Stimulated activated memory B cell treated with anti-CD40 and anti-IgM and Interleukin-4, amounts not matched to agents 10 μg/mL and 1 μg/mL and 100 μg/mL, for 72 hours (primary cell): ENCODE data around the gene IQGAP2.

Source experiments
- ATAC-seq: fragments of 150-1000 bp; cut with Tn5 transposase; 2 replicates; pipeline ENCODE4 v1.10.0; 2021
- H3K27ac Mint-ChIP-seq: one replicate; pipeline ENCODE4 v1.8.0; 2022; ENCODE audit warnings: mild to moderate bottlenecking, mixed read lengths
- H3K27me3 Mint-ChIP-seq: one replicate; pipeline ENCODE4 v1.8.0; 2022; ENCODE audit warnings: mixed read lengths
- H3K36me3 Mint-ChIP-seq: one replicate; pipeline ENCODE4 v1.8.0; 2022; ENCODE audit warnings: mixed read lengths
- H3K4me1 Mint-ChIP-seq: one replicate; pipeline ENCODE4 v1.8.0; 2022; ENCODE audit warnings: mixed read lengths
- H3K4me3 Mint-ChIP-seq: one replicate; pipeline ENCODE4 v1.8.0; 2022; ENCODE audit warnings: mild to moderate bottlenecking, moderate library complexity, mixed read lengths
- H3K9me3 Mint-ChIP-seq: one replicate; pipeline ENCODE4 v1.8.0; 2022; ENCODE audit warnings: mixed read lengths

The IQGAP2 gene

GRCh38 chr5:76579166-76579937, 176.3 kb downstream of the IQGAP2 start:
- Mint-ChIP-seq H3K9me3 (no peaks in the 10 kb centered on the region), H3K27me3 (no peaks in the 10 kb centered on the region), H3K36me3 (no peaks in the 10 kb centered on the region), H3K4me1 (peaks cover 6% of the 10 kb centered on the region), H3K4me3 (no peak overlapping the region), H3K27ac (no peak overlapping the region)
- ATAC-seq: no peak

DNA sequence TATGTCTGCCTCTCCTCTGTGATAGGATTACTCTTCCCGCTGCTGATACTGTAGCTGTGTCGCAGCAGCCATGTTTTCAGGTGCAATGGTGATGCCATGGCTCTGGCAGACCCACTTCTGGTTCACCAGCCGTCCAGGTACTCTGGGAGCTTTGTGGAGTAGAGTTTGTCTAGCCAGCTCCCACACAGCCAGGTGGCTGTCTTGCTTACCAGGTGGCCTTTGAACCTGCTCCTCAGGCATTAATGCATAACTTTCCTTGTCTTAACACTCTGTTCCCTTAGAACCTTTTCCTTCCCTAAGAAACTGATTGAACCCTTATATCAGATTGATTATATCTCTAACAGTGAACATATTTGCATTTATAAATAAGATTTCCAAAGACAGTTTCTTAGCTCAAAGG, 177.9 kb downstream of the IQGAP2 start:
- peak overlapping the region; percentile 36 for H3K27ac Mint-ChIP-seq
- no peaks in the 10 kb centered on the region for H3K9me3 Mint-ChIP-seq
- no peaks in the 10 kb centered on the region for H3K36me3 Mint-ChIP-seq
- H3K27me3 Mint-ChIP-seq: no peaks in the 10 kb centered on the region
- H3K4me1 Mint-ChIP-seq: peaks cover 6% of the 10 kb centered on the region
- no peak overlapping the region for H3K4me3 Mint-ChIP-seq
- ATAC-seq: no peak

GRCh38 chr5:76582230-76583162, 179.4 kb downstream of the IQGAP2 start:
- Mint-ChIP-seq H3K4me3 (no peak overlapping the region), H3K27ac (no peak overlapping the region), H3K9me3 (no peaks in the 10 kb centered on the region), H3K36me3 (no peaks in the 10 kb centered on the region), H3K4me1 (peaks cover 6% of the 10 kb centered on the region), H3K27me3 (no peaks in the 10 kb centered on the region)
- peak; percentile 90 for ATAC-seq

DNA sequence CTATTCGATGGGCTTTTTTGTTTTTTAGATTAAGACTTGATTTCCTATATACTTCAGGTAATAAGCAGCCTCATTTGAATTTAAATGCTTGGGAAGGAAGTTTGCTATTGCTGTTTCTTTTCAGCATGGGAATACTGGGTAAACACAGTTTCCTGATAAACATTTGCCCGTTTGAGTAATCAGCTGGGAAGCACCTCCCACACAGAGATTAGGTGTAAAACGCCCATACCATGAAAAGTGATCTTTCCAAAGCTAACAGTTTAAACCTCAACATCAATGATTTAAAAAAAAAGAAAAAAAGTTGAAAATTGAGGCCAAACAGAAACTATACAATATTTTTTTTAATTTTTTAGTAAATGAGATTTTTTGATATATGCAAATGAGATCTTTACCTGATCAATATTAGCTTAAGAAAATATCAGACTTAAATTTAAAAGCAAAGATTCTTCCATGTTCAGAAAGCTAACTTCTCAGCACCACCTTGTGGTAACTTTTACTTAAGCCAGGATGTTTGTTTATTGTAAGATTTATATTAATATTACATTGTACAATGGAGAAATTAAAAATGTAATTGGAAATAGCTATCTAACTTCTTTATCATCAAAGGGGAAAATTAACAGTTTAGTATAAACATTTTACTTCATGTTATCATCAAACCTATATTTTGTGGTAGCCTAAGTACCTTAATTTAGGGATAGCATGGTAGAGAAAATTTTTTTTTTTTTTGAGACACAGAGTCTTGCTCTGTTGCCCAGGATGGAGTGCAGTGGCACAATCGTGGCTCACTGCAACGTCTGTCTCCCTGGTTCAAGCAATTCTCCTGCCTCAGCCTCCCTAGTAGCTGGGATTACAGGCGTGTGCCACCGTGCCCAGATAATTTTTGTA, 180.3 kb downstream of the IQGAP2 start:
- Mint-ChIP-seq H3K4me1 (peaks cover 6% of the 10 kb centered on the region), H3K36me3 (no peaks in the 10 kb centered on the region), H3K27me3 (no peaks in the 10 kb centered on the region), H3K27ac (no peak overlapping the region), H3K9me3 (no peaks in the 10 kb centered on the region), H3K4me3 (no peak overlapping the region)
- ATAC-seq: no peak

DNA sequence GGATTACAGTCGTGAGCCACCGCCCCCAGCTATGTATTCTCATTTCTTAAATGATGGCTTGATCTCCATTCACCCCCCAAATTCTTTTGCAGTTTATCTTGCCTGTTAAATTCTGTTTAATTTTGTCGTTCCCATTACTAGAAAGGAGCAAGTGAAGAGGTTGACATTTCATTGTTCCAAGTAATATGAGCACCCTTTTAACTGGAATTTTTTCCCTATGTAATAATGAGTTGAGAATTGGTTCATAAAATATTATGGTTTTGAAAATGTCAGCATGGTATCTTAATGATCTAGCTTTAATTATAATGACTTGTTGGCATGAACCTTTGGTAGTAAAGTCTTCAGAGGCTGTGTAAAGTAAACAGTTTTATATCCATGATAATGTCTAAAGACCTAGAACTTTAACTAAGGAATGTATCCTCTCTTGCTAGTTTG, 182.7 kb downstream of the IQGAP2 start:
- Mint-ChIP-seq H3K27ac (no peak overlapping the region), H3K4me3 (no peak overlapping the region), H3K27me3 (no peaks in the 10 kb centered on the region), H3K9me3 (no peaks in the 10 kb centered on the region), H3K36me3 (no peaks in the 10 kb centered on the region), H3K4me1 (peaks cover 6% of the 10 kb centered on the region)
- no peak for ATAC-seq

DNA sequence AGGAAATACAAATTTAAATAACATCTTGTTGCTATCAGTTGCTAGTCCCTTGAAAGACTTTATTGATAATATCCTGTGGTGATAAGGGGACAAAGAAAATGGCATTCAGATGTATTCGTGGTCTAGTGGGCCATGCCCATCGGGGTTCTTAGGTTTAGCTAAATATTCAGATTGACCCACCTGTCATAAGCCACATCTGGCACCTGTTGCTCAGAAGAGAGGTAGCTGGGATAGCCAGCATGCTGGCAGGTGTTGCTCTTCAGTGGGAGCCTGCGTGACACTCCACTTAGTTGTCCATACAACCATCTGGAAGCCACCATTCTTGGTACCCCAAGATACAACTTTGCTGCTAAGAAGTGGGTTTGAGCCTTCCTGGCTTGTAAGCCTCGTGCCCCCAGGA, 183.4 kb downstream of the IQGAP2 start:
- Mint-ChIP-seq H3K4me1 (peaks cover 6% of the 10 kb centered on the region), H3K27me3 (no peaks in the 10 kb centered on the region), H3K4me3 (no peak overlapping the region), H3K9me3 (no peaks in the 10 kb centered on the region), H3K36me3 (no peaks in the 10 kb centered on the region), H3K27ac (no peak overlapping the region)
- ATAC-seq: no peak

DNA sequence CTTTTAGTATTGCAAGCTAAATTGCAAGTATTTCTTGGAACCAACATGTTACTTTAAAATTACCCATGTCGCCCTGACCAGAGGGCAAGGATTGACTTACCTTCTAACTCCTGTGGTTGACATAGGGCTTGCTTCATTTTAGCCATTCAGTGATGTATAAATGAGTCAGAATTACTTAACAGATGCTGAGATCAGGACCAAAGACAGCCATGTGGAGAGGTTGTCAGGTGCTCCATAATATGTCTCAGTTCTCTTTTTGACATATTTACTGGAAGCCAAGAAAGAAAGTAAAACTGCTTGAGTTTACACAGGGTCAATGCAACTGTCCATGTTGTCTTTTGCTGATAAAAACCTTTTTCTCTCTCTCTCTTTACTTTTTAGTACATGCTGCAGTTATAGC, 186.9 kb downstream of the IQGAP2 start:
- Mint-ChIP-seq H3K36me3 (no peaks in the 10 kb centered on the region), H3K4me3 (no peak overlapping the region), H3K9me3 (no peaks in the 10 kb centered on the region), H3K27ac (no peak overlapping the region), H3K27me3 (no peaks in the 10 kb centered on the region), H3K4me1 (no peaks in the 10 kb centered on the region)
- peak; percentile 68 for ATAC-seq

GRCh38 chr5:76591366-76591765, 188.3 kb downstream of the IQGAP2 start:
- no peaks in the 10 kb centered on the region for H3K4me1 Mint-ChIP-seq
- no peak overlapping the region for H3K27ac Mint-ChIP-seq
- no peaks in the 10 kb centered on the region for H3K27me3 Mint-ChIP-seq
- H3K9me3 Mint-ChIP-seq: no peaks in the 10 kb centered on the region
- no peaks in the 10 kb centered on the region for H3K36me3 Mint-ChIP-seq
- no peak for ATAC-seq
- no peak overlapping the region for H3K4me3 Mint-ChIP-seq

- Mint-ChIP-seq H3K36me3 (no peaks in the 10 kb centered on the region), H3K9me3 (no peaks in the 10 kb centered on the region), H3K27ac (no peak overlapping the region), H3K4me3 (no peak overlapping the region), H3K4me1 (no peaks in the 10 kb centered on the region), H3K27me3 (no peaks in the 10 kb centered on the region)
- ATAC-seq: no peak
These were observed 189.6 kb downstream of the IQGAP2 start for GRCh38 chr5:76592692-76593091.

DNA sequence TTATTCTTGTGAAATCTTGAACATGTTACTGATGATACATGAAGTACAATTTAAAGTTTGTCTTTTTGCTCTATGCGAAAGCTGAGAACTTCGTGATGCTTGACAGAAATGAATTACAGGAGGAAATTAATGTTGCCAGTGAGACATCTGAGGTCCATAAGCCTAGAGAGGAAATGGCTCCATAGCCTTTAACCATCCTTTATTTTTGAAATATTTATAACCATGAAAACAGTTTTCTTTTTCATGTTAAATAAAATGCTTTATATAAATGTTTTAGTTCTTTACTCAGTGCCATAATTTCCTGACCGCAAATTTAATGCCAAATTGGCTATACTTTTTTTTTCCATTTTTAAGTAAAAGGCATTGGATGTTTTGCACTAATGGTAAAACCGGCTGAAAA, 191.0 kb downstream of the IQGAP2 start:
- Mint-ChIP-seq H3K4me3 (no peak overlapping the region), H3K4me1 (no peaks in the 10 kb centered on the region), H3K9me3 (no peaks in the 10 kb centered on the region), H3K36me3 (no peaks in the 10 kb centered on the region), H3K27me3 (no peaks in the 10 kb centered on the region), H3K27ac (no peak overlapping the region)
- ATAC-seq: no peak

GRCh38 chr5:76595755-76596481, 192.8 kb downstream of the IQGAP2 start:
- H3K27ac Mint-ChIP-seq: no peak overlapping the region
- ATAC-seq: no peak
- H3K27me3 Mint-ChIP-seq: no peaks in the 10 kb centered on the region
- H3K9me3 Mint-ChIP-seq: no peaks in the 10 kb centered on the region
- no peak overlapping the region for H3K4me3 Mint-ChIP-seq
- no peaks in the 10 kb centered on the region for H3K4me1 Mint-ChIP-seq
- H3K36me3 Mint-ChIP-seq: no peaks in the 10 kb centered on the region

- no peaks in the 10 kb centered on the region for H3K27me3 Mint-ChIP-seq
- H3K4me1 Mint-ChIP-seq: no peaks in the 10 kb centered on the region
- H3K27ac Mint-ChIP-seq: no peak overlapping the region
- no peaks in the 10 kb centered on the region for H3K9me3 Mint-ChIP-seq
- H3K36me3 Mint-ChIP-seq: no peaks in the 10 kb centered on the region
- no peak overlapping the region for H3K4me3 Mint-ChIP-seq
- no peak for ATAC-seq
These were observed 195.4 kb downstream of the IQGAP2 start for GRCh38 chr5:76598531-76598930.

DNA sequence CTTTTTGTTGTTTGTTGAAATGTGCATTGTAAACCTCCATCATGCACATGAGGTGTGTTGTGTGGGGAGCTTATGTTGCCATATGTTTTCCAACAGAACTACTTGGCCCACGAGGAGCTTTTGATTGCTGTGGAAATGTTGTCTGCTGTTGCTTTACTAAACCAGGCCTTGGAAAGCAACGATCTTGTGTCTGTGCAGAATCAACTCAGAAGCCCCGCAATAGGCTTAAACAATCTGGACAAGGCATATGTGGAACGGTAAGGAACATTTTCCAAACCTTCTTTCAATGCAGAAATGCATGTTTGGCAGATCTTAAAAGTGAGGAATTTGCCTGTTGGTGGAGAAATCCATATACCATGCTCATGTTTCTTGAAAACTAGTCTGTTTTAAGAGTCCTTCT, 197.6 kb downstream of the IQGAP2 start:
- Mint-ChIP-seq H3K9me3 (no peaks in the 10 kb centered on the region), H3K4me3 (no peak overlapping the region), H3K27me3 (no peaks in the 10 kb centered on the region), H3K4me1 (no peaks in the 10 kb centered on the region), H3K36me3 (no peaks in the 10 kb centered on the region), H3K27ac (no peak overlapping the region)
- ATAC-seq: no peak

DNA sequence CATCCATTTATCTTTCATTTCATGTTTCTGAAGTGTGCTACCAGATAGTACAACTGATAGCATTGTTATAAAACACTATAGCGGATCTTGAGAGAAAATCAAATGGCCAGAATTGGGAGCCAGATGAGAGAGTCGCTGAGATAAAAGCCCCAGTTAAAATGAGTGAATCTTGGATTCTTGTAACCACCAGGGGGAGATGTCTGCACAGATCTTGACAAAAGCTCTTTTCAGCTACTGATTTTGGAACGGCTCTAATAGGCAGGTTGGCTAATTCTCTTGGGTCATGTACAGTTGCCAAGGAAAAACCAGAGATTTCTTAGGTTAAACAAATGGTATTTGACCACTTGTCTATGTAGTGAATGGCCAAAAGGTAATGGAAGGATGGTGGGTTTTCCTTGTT, 198.4 kb downstream of the IQGAP2 start:
- H3K4me1 Mint-ChIP-seq: no peaks in the 10 kb centered on the region
- no peaks in the 10 kb centered on the region for H3K9me3 Mint-ChIP-seq
- H3K4me3 Mint-ChIP-seq: no peak overlapping the region
- no peaks in the 10 kb centered on the region for H3K27me3 Mint-ChIP-seq
- no peak overlapping the region for H3K27ac Mint-ChIP-seq
- H3K36me3 Mint-ChIP-seq: no peaks in the 10 kb centered on the region
- peak; percentile 56 for ATAC-seq
